Activated gamma-delta T cell treated with Interleukin-2 at 50 U/mL for 16 hours (primary cell): ENCODE measurements around the gene EME1.
A peak's percentile ranks its signal among the peaks of the same experiment; 100 is the strongest.
"Not testable (repeated sequence)": the region's sequence is repeated elsewhere in the genome, so short reads cannot be mapped to it uniquely, and the experiment has no call there.

ENCODE experiments used
- DNase-seq: peaks from one replicate; pipeline ENCODE4 v3.0.0-alpha.2; 2020

The EME1 gene

GRCh38 chr17:50372758-50373556, at the start of gene EME1, which contains the start of gene MRPL27:
TSS of gene EME1 (plus strand) at chr17:50373229. CDS start at chr17:50375209, 1,980 bp downstream.
TSS of gene MRPL27 (minus strand) at chr17:50373184. CDS start at chr17:50373170, 14 bp downstream.
- DNase-seq: peak; percentile 80

GRCh38 chr17:50325906-50326305, 47.1 kb upstream of the EME1 start:
- no peak for DNase-seq

- DNase-seq: no peak
Measured at GRCh38 chr17:50326831-50327364, 46.1 kb upstream of the EME1 start.

GRCh38 chr17:50328363-50329325, 44.4 kb upstream of the EME1 start:
- DNase-seq: no peak

GRCh38 chr17:50329716-50330115, 43.3 kb upstream of the EME1 start:
- no peak for DNase-seq

GRCh38 chr17:50330151-50330775, 42.8 kb upstream of the EME1 start:
- DNase-seq: no peak

GRCh38 chr17:50331085-50331791, 41.8 kb upstream of the EME1 start:
- DNase-seq: no peak

- DNase-seq: no peak
Measured at GRCh38 chr17:50332196-50332595, 40.8 kb upstream of the EME1 start.

GRCh38 chr17:50333291-50334057, 39.6 kb upstream of the EME1 start:
- DNase-seq: not testable (repeated sequence)

- no peak for DNase-seq
Measured at GRCh38 chr17:50337956-50338355, 35.1 kb upstream of the EME1 start.

GRCh38 chr17:50338645-50339044, 34.4 kb upstream of the EME1 start:
- DNase-seq: no peak

GRCh38 chr17:50339381-50339780, 33.6 kb upstream of the EME1 start:
- no peak for DNase-seq

- DNase-seq: no peak
Measured at GRCh38 chr17:50344731-50345365, 28.2 kb upstream of the EME1 start.

GRCh38 chr17:50345432-50346312, 27.4 kb upstream of the EME1 start, which contains the start of gene XYLT2:
TSS of gene XYLT2 (plus strand) at chr17:50346126. CDS start at chr17:50346141, 15 bp downstream.
- peak; percentile 92 for DNase-seq

GRCh38 chr17:50346313-50347116, 26.5 kb upstream of the EME1 start:
- DNase-seq: peak; percentile 49

GRCh38 chr17:50347117-50347893, 25.7 kb upstream of the EME1 start:
- DNase-seq: no peak

- DNase-seq: no peak
Measured at GRCh38 chr17:50347894-50348291, 25.1 kb upstream of the EME1 start.
